Osteoblast (primary cell): ENCODE measurements around the gene SPEN. TPM values are rescaled to one million over a fixed set of nuclear protein-coding genes. Genes with fewer than 3 reads are reported as not detected.

Source experiments
- DNase-seq: peaks from one replicate; pipeline ENCODE4 v3.0.0; 2011; ENCODE audit warnings: low spot score, mixed read lengths; ENCODE audit not compliant: insufficient read length; ENCODE audit errors: missing footprints
- H2AFZ ChIP-seq: 2 replicates; pipeline ENCODE4 v1.6.0; 2011; ENCODE audit warnings: mild to moderate bottlenecking, low read length
- H3K27ac ChIP-seq: 2 replicates; pipeline ENCODE4 v1.5.1; 2011; ENCODE audit warnings: mild to moderate bottlenecking, low read depth, low read length, moderate library complexity
- H3K27me3 ChIP-seq: 2 replicates; pipeline ENCODE4 v1.6.0; 2012; ENCODE audit warnings: mild to moderate bottlenecking, control low read depth, inconsistent platforms, low read length, moderate library complexity; ENCODE audit not compliant: insufficient read depth
- H3K36me3 ChIP-seq: 2 replicates; pipeline ENCODE4 v1.5.1; 2011; ENCODE audit warnings: mild to moderate bottlenecking, low read length, control low read depth, moderate library complexity; ENCODE audit not compliant: insufficient read depth
- H3K4me1 ChIP-seq: 2 replicates; pipeline ENCODE4 v1.5.1; 2011; ENCODE audit warnings: mild to moderate bottlenecking, low read length, control low read depth, moderate library complexity; ENCODE audit not compliant: insufficient read depth
- H3K4me2 ChIP-seq: 2 replicates; pipeline ENCODE4 v1.6.0; 2011; ENCODE audit warnings: mild to moderate bottlenecking, low read length; ENCODE audit not compliant: insufficient read depth
- H3K4me3 ChIP-seq: fragments of 200-600 bp; sonication (generic); 3 replicates; pipeline ENCODE4 v1.5.1; 2012; ENCODE audit warnings: mild to moderate bottlenecking, low read length, inconsistent platforms; ENCODE audit not compliant: insufficient read depth
- H3K79me2 ChIP-seq: 2 replicates; pipeline ENCODE4 v1.6.0; 2012; ENCODE audit warnings: mild to moderate bottlenecking, low read length, control low read depth, inconsistent platforms; ENCODE audit not compliant: insufficient read depth
- H3K9me3 ChIP-seq: 2 replicates; pipeline ENCODE4 v1.5.1; 2011; ENCODE audit warnings: low read depth, low read length, control low read depth
- H4K20me1 ChIP-seq: 2 replicates; pipeline ENCODE4 v1.6.0; 2012; ENCODE audit warnings: mild to moderate bottlenecking, low read length, control low read depth; ENCODE audit not compliant: insufficient read depth
- total RNA-seq: library from RNA; depleted of rRNA; stranded (reverse); fragments of >200 nt; gene quantifications from 2 replicates; pipeline ENCODE4 v1.2.3, GENCODE V29; 2012
- TF ChIP-seq, protein P1 (sequence below): IDR thresholded peaks from 2 replicates; pipeline ENCODE4 v1.5.1; 2011; ENCODE audit warnings: mild to moderate bottlenecking, low read depth, low read length, moderate library complexity; ENCODE audit errors: extremely low read depth

SPEN gene
- total RNA-seq, 1 donor: 21.0 TPM

DNA sequence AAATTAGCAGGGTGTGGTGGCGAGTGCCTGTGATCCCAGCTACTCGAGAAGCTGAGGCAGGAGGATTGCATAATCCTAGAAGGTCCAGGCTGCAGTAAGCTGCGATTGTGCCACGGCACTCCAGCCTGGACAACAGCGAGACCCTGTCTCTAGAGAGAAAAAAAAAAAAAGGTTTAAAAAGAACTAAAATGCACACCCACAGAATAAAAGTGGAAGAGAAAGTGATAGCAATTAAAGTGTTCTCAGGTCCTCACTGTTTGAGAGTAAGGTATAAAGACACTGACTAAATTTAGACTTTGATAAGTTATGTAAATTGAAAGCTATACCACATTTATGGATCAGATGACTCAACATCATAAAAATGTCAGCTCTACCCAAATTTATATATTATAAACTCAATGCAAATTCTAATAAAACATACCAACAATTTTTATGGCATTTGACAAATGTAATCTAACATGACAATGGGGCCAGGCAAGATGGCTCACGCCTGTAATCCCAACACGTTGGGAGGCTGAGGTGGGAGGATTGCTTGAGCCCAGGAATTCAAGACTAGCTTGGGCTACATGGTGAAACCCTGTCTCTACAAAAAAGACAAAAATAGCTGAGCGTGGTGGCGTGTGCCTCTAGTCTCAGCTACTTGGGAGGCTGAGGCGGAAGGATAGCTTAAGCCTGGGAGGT, 116.6 kb downstream of the SPEN start:
- H3K27me3 ChIP-seq: no peaks in the 10 kb centered on the region
- no peak overlapping the region for H2AFZ ChIP-seq
- H3K4me2 ChIP-seq: no peak overlapping the region
- H3K36me3 ChIP-seq: peaks cover 8% of the 10 kb centered on the region
- H3K79me2 ChIP-seq: peaks cover 72% of the 10 kb centered on the region
- peaks cover 19% of the 10 kb centered on the region for H4K20me1 ChIP-seq
- H3K4me1 ChIP-seq: peaks cover 31% of the 10 kb centered on the region
- H3K9me3 ChIP-seq: no peaks in the 10 kb centered on the region
- H3K4me3 ChIP-seq: no peak overlapping the region
- DNase-seq: no peak
- H3K27ac ChIP-seq: peak overlapping the region; percentile 14
- TF ChIP-seq, protein P1, sequence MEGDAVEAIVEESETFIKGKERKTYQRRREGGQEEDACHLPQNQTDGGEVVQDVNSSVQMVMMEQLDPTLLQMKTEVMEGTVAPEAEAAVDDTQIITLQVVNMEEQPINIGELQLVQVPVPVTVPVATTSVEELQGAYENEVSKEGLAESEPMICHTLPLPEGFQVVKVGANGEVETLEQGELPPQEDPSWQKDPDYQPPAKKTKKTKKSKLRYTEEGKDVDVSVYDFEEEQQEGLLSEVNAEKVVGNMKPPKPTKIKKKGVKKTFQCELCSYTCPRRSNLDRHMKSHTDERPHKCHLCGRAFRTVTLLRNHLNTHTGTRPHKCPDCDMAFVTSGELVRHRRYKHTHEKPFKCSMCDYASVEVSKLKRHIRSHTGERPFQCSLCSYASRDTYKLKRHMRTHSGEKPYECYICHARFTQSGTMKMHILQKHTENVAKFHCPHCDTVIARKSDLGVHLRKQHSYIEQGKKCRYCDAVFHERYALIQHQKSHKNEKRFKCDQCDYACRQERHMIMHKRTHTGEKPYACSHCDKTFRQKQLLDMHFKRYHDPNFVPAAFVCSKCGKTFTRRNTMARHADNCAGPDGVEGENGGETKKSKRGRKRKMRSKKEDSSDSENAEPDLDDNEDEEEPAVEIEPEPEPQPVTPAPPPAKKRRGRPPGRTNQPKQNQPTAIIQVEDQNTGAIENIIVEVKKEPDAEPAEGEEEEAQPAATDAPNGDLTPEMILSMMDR: no peak

DNA sequence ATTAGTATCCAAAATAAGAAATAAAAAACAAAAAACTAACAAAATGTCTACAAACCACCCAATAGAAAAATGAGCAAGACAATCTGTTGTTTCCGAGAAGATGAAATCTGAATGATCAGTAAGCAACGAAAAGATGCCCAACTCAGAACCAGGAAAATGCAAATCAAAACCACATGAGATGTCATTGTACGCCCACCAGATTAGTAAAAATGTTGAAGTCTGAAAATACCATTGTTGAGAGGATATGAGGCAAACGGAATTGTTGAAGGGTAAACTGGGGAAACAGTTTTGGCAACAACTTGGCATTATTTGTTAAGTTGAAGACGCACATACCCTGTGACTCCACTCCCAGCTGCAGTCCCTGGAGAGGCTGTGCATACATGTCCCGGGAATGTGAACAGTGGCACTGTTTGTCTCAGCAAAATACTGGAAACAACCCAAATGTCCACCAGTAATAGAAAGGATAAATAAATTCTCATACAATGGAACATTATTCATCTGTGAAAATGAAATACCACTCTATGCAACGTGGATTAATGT, 117.8 kb downstream of the SPEN start:
- peaks cover 75% of the 10 kb centered on the region for H3K79me2 ChIP-seq
- no peaks in the 10 kb centered on the region for H3K27me3 ChIP-seq
- peak; percentile 54 for DNase-seq
- peak overlapping the region; percentile 69 for H3K4me2 ChIP-seq
- peaks cover 16% of the 10 kb centered on the region for H3K36me3 ChIP-seq
- H4K20me1 ChIP-seq: peaks cover 20% of the 10 kb centered on the region
- peak overlapping the region; percentile 3 for H3K4me3 ChIP-seq
- no peak overlapping the region for H2AFZ ChIP-seq
- no peaks in the 10 kb centered on the region for H3K9me3 ChIP-seq
- TF ChIP-seq, protein P1: no peak
- peaks cover 30% of the 10 kb centered on the region for H3K4me1 ChIP-seq
- H3K27ac ChIP-seq: peak overlapping the region; percentile 78

DNA sequence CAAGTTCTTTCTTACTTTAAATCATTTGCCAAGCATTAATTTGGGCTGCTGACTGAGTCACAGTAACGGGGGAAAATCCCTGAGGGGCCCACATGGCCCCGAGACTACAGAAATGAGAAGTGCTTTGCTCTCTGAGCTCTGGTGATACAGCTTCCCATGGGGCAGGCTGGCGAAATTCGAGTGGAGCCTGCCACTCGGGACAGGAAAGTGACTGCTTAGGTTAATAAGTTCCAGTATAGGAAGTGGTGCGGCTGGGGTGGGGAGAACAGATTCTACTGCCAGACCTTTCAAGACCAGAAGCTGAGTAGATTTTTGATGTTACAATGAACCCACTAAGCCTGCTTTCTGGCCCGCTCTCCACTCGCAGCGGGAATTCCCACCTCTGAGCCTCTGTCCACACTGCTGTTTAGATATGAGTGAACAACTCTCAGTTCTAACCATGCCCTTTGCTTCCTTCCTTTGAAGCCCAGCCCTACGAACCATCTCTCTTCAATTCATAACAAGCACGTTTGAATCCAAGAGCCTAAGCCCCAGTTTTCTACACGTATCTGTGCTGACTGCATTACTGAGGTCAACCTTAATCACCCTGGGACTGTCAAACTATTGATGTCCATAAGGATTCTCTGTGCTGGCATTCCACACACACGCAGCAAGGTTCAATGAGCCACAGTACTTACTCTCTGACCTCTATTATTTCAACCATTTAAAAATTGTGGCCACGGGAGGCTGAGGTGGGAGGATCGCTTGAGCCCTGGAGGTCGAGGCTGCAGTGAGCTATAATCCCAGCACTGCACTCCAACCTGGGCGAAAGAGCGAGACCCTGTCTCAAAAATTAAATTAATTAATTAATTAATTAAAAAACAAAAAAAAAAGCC, 118.8 kb downstream of the SPEN start:
- TF ChIP-seq, protein P1: no peak
- H4K20me1 ChIP-seq: peaks cover 20% of the 10 kb centered on the region
- H3K4me2 ChIP-seq: peak overlapping the region; percentile 69
- no peaks in the 10 kb centered on the region for H3K27me3 ChIP-seq
- peak overlapping the region; percentile 78 for H3K27ac ChIP-seq
- H3K4me3 ChIP-seq: peak overlapping the region; percentile 46
- no peaks in the 10 kb centered on the region for H3K9me3 ChIP-seq
- H3K79me2 ChIP-seq: peaks cover 73% of the 10 kb centered on the region
- H2AFZ ChIP-seq: no peak overlapping the region
- peaks cover 19% of the 10 kb centered on the region for H3K36me3 ChIP-seq
- H3K4me1 ChIP-seq: peaks cover 30% of the 10 kb centered on the region
- DNase-seq: peak; percentile 94

DNA sequence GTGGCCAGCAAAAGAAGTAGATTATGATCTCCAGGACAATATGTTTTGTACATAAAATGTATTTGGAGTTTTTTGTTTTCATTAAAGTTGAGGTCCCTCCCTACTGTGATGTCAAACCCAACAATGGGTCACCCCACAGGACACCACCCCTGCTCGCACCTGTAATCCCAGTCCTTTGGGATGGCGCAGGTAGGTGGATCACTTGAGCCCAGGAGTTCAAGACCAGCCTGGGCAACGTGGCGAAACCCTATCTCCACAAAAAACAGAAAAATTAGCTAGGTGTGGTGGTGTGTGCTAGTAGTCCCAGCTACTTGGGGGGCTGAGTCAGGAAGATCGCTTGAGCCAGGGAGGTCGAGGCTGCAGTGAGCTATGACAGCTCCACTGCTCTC, 119.4 kb downstream of the SPEN start:
- peaks cover 30% of the 10 kb centered on the region for H3K4me1 ChIP-seq
- TF ChIP-seq, protein P1: no peak
- no peaks in the 10 kb centered on the region for H3K27me3 ChIP-seq
- H3K4me3 ChIP-seq: no peak overlapping the region
- no peak overlapping the region for H2AFZ ChIP-seq
- H3K36me3 ChIP-seq: peaks cover 24% of the 10 kb centered on the region
- no peak for DNase-seq
- H3K4me2 ChIP-seq: no peak overlapping the region
- H3K27ac ChIP-seq: no peak overlapping the region
- peaks cover 24% of the 10 kb centered on the region for H4K20me1 ChIP-seq
- no peaks in the 10 kb centered on the region for H3K9me3 ChIP-seq
- peaks cover 71% of the 10 kb centered on the region for H3K79me2 ChIP-seq
